HG03342 (cell line): ENCODE data around the gene ERCC6L.
"Not testable (repeated sequence)": the region's sequence is repeated elsewhere in the genome, so short reads cannot be mapped to it uniquely, and the experiment has no call there.

ENCODE experiments used
- ATAC-seq: cut with Tn5 transposase; IDR thresholded peaks from one replicate; pipeline ENCODE4 v1.9.1; 2021; ENCODE audit warnings: mild to moderate bottlenecking, moderate library complexity; ENCODE audit not compliant: unreplicated experiment

ERCC6L gene

GRCh38 chrX:72176981-72177380, 61.8 kb downstream of the ERCC6L start:
- ATAC-seq: no peak

GRCh38 chrX:72176289-72176688, 62.5 kb downstream of the ERCC6L start:
- not testable (repeated sequence) for ATAC-seq

GRCh38 chrX:72169008-72169728, 69.7 kb downstream of the ERCC6L start:
- no peak for ATAC-seq

- no peak for ATAC-seq
Observed at GRCh38 chrX:72165551-72165950, 73.3 kb downstream of the ERCC6L start.

- ATAC-seq: no peak
Observed at GRCh38 chrX:72159769-72160168, 79.1 kb downstream of the ERCC6L start.

GRCh38 chrX:72158773-72159172, 80.1 kb downstream of the ERCC6L start:
- no peak for ATAC-seq
